HT-29 (cell line): ENCODE data around the gene CHPF. TPM values are rescaled to one million over a fixed set of nuclear protein-coding genes. Genes with fewer than 3 reads are reported as not detected.
A peak's percentile ranks its signal among the peaks of the same experiment; 100 is the strongest.

Experiments used
- DNase-seq: peaks from one replicate; pipeline ENCODE4 v3.0.0-alpha.2; 2015; ENCODE audit warnings: low spot score
- total RNA-seq: library from RNA; depleted of rRNA; stranded (reverse); fragments of >200 nt; shearing (Covaris generic); gene quantifications from 2 replicates; pipeline ENCODE4 v1.2.3, GENCODE V29; 2014

Gene CHPF
- total RNA-seq, 1 experiment from 2014 or later, result 75.4 TPM

DNA sequence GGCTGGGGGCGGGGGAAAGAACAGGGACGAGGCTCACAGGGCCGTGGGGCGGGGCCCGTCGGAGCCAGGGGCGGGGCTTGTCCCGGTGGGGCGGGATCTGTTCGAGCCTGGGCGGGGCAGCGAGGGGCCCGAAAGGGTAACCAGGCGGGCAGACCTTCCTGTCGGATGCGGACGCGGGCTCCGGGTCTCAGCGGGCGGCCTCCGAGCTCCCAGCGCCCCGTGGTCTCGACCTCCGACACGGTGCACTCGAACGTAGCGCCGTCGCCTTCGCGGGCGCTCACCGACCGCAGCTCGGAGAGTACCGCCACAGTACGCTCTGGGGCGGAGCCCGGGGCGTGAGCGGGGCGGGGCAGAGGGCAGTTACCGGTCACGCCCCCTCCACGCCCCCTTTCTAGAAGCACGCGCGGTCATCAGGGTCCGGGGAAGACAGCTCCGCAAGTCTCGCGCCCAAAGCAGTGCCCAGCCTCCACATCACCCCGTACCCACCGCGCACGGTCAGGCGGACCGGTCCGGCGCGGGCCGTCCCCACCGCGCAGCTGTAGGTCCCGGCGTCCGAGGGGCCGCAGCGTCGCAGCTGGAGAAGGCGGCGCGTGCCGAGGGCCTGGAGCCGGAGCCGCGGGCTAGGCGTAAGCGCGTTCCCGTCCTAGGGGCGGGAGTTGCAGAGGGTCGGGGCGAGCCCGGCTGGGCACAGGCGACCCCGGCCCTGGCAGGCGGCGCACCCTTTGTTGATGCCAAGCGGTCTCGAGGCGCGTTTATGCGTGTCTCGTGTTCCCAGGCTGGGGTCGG, 9.0 kb upstream of the CHPF start:
- no peak for DNase-seq

DNA sequence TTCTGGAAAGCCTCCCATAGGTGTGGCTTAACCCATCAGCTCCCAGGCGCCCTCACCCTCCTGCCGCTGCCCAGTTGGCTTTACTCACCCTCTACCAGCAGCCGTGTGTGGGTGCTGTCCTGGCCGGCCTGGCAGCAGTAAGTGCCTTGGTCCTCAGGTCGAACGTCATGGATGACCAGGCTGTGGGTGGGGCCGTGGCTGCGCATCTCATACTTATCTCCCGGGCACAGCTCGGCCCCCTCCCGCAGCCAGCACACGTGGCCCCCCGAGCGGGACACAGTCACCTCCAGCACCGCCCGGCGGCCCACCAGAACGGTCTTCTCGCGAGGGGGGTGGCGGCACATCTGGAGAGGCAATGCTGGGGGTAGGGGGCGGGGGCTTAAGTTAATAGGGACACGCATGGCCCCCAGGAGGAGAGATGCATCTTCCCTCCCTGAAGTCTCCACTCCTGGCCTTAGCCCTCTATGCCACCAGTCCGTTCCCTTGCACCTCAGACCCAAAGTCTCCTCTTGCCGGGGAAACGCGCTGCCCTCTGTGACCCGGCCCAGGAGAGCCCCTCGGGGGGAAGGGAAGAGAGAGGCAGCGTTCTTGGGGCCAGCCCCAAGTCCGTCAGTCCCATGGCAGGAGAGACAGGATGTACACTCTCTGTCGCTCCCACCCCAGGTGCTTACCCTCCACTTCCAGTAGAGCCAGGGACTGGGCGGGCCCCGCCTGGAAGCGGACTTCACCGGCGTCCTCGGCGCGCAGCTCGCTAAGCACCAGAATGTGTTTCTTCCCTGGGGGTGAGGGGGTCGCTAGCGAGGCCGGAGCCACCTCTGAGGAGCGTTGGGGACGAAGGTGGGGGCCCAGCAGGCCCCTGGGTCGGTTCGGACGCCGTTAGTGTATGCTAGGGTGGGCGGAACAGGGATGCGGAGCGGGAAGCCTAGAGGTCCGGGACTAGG, 8.1 kb upstream of the CHPF start:
- DNase-seq, result no peak

DNA sequence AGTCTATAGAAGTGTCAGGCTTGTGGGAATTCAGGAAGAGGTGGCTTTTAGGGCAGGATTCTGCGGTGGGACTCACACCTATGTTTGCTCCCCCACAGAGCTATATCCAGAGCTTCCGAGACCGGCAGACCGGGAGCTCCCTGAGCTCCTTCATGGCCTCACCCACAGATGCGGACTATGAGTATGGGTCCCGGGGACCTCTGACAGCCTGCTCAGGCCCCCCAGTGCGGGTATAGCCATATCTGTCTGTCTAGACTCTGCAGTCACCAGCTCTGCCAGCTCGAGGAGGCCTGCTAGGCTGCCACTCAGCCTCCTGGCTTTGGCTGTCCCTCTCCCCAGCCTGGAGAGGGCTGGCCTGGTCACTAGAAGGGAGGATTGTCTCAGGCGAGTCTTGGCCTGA, 6.0 kb upstream of the CHPF start:
- no peak for DNase-seq

DNA sequence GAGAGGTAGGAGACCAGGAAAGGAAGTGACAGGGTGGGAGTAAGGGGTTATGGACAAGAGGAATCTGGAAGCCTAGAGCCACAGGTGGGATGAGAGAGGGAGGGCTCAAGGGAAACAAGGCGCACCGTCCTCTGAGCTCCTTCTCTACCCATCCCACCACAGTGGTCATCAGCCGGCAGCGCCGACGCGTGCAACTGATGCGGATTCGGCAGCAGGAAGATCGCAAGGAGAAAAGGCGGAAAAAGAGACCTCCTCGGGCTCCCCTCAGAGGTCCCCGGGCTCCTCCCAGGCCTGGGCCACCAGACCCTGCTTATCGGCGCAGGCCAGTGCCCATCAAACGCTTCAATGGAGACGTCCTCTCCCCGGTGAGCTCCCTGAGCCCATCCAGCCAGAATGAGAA, 5.4 kb upstream of the CHPF start:
- DNase-seq, result no peak

DNA sequence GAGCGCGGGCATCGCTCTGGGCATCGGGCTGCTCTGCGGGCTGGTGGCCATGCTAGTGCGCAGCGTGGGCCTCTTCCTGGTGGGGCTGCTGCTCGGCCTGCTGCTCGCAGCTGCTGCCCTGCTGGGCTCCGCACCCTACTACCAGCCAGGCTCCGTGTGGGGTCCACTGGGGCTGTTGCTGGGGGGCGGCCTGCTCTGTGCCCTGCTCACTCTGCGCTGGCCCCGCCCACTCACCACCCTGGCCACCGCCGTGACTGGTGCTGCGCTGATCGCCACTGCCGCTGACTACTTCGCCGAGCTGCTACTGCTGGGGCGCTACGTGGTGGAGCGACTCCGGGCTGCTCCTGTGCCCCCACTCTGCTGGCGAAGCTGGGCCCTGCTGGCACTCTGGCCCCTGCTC, 4.0 kb upstream of the CHPF start:
- no peak for DNase-seq

DNA sequence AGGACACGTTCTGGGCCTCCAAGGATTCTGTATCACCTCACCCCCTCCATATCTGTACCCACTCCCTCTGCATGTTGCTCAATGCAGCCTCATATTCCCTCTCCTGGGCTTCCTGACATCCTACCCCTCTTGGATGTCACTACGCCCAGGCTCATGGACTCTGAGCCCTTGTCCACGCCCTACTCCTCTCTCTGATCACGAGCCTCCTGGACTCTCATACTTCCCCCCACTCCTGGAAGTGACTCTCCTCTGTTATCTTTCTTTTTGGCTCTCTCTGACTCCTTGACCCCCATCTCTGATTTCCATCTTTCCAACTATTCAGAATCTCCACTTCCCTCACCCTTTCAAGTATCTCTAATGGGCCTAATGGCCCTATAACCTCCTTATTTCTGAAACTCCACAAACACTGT, 2.3 kb upstream of the CHPF start:
- DNase-seq, result no peak

DNA sequence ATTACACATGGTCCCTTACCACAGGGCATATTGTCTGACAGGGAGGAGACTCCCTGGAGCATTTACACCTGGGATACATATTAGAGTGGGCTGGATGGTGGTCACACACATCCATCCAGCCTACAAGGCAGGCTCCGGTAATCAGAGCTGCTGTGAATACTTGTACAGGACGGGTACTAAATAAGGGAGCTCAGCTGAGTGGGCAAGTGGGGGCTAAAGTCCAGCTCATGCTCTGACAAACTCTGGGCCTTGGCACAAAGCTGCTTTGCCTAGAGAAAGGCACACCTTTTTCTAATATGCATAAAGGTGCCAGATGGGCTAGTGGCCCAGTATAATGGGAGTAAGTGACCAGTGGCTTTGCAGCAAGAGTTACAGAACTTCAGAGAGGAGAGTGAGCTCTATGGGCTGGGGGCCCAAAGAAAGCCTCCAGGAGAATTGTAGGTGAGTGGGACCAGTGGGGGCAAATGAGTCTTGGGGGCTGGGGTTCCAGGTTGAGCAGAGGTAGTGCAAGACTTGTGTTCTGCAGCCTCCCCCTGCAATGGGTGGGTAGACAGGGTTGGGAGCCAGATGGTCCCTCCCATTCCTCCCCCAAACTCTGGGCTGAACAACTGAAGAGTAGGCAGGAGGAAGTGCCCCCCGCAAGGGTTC, 1.8 kb upstream of the CHPF start:
- DNase-seq, result no peak

DNA sequence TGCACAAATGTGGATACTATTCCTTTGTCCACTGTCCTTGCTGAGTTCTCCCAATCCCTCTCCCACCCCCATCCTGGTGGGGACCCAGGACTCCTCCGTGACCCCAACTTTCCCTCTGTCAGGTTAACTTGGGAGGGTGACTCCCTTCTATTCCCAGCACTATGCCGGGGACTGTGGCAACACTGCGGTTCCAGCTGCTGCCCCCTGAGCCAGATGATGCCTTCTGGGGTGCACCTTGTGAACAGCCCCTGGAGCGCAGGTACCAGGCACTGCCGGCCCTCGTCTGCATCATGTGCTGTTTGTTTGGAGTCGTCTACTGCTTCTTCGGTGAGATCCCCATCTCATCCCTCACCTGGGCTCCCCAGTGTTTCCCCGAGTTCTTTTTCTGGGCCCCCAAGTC, 958 bp upstream of the CHPF start:
- no peak for DNase-seq

DNA sequence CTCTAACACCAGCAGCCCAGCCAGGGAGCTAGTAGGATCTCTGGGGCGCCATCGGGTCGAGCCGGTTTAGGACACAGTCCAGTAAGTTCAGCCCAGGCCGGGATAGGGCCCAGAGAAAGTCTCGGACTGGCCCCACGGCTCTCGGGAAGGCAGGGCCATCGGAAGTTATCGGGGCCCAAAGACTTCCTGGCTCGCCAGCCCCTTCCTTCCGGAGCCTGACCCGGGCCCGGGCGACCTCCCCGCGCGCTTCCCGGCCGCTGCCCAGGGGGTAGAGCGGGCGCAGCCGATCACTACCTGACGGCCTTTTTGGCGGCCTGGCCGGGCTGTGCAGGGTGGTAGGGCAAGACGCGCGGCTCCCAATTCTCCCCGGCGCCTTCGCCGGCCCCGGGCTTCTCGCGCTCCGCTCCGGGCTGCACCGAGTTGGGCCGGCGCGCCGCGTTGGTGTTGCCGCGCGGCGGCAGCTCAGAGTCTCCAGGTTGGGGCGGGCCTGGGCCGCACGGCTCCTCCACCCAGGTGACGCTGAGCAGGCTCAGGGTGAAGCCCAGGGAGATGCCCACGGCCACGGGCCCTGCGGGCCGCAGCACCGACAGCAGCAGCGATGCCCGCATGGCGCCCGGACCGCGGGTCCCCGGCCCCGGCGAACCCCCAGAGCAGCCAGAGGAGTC, 546 bp downstream of the CHPF start:
- peak; percentile 48 for DNase-seq

DNA sequence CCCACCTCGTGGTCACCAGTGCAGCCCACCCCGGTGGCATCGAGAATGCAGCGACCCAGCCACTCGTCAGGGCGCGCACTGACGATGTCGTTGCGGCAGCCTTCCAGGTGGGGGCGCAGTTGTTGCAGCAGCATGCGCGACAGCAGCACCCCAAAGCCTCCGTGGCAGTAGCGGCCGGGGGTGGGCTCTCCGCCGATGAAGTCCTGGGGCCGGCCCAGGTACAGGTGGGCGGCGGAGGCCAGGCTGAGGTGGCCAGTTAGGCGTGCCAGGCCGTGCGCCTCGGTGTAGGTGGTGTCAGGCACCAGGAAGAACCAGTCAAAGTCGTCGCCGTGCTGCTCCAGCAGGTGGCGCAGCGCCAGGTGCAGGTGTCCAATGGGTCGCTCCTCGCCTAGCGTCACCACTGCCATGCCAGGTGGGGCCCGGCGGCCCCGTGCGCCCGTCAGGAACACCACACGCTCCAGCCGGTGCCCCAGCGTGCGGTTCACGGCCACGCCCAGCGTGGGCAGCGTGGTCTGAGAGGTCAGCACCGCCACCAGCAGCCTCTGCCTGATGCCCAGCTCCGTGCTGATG, 1.9 kb downstream of the CHPF start:
- DNase-seq, result peak; percentile 96

DNA sequence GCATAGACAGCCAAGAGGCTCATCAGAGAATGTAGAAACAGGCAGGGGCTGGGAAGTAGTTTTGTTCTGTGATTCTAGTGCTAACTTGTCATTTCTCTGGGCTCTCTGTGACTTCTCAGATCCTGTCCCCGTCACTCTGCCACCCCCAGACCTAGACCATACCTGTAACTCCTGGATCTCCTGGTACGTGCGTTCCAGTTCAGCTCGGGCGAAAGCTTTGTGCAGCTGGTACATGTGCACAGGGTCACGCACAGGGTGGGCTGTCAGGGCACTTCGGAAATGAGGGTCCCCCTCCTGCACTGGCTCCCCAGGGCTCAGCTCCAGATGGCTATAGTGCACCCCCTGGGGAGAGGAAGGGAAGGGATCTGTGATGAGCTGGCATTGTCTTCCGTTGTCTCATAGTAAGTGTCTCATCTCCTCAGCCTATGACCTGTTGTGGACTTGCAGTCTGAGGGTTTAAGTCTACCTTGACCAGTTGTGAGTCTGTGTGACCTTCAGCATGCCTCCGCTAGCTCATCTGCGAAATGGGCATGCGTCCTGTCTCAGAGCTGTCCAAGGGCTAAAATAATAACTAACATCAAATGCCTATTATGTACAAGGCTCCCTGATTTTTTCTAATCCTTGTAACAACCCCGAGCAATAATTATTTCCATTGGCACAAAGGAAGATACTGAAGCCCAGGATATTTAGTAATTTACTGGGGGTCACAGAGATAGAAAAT, 2.7 kb downstream of the CHPF start:
- DNase-seq, result no peak

DNA sequence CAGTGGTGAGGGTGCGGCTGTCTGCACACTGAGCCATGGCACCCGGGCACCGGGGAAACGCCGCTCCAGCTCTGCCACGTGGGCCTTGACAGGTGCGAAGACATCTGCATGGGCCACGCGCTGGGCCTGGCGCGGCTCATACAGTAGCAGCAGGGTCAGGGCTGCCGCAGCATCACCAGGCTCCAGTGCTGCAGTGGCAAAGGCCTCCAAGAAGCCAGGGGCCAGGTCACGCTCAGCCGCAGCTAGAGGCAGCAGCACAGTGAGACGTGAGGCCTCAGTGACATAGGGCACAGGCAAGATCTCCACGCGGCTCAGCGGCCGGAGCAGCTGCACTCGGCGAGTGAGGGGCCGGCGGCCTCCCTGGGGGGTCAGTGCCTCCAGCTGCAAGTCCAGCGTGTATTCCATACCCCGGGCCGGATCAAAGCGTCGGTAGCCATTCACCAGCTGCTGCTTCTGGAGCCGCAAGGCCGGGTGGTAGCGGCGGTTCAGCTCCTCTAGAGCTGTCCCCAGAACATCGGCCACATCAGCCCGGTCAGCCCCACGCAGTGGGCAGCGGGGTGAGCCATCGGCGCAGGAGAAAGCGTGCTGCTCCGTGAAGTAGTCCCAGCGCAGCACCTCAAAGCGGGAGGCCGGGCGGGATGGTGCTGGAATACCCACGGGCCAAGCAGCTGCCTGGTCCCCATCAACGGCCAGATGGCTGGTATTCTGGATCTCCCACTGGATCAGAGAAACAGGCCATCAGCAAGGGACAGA, 3.5 kb downstream of the CHPF start:
- no peak for DNase-seq

DNA sequence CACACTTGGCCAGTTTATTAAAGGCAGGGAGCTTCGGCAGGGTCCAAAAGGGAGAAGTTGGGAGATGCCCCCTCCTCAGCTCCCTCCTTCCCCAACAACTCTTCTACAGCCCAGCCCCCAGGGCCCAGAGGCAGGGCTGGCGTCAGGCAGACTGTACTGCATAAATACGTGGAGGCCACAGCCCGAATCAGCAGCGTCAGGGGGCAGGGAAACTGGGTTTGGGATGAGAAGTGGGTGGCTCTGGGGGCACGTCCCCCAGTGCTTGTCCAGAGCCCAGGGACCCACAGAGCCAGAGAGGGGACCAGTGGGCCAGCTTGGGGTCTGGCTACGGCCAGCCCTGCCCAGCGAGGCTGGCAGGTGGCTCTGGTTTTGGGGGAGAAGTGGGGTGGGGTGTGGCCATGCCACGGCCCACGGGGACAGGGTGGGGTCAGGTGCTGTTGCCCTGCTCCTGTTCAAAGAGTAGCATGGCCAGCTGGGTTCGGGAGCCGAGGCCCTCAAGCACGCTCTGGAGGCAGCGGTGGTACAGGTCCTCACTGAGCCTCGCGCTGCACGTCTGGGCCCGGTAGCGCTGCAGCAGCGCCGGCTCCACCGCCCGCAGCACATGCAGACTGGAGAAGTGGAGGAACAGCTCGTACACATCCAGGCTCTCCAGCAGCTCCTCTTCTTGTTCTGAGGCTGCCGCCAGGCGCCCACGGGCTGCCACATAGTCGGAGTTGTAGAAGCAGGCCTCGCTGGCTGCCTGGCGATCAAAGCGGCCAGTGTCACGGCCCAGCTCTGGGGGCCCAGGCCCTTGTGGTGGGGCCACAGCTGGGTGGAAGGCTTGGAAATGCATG, 4.4 kb downstream of the CHPF start:
- no peak for DNase-seq

DNA sequence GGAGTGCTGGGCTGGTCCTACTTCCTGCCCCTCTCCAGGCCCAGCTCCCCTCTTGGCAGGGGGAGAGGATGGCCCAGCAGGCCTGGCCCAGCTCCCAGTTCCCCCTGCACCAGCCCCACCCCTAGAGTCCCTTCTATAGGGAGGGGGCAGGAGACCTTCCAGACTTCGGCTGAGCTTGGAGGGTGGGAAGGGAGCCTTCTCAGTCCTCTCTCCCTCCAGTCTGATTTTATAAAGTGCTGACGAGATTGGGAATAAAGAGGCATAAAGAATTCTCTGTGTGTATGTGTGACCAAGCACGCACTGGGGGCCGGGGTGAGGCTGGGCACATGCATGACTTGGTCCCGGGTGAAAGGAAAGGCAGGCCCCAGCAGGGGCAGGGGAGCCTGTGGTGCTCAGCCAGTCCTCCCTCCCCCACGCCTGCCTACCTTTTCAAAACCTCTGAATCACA, 5.1 kb downstream of the CHPF start:
- no peak for DNase-seq

DNA sequence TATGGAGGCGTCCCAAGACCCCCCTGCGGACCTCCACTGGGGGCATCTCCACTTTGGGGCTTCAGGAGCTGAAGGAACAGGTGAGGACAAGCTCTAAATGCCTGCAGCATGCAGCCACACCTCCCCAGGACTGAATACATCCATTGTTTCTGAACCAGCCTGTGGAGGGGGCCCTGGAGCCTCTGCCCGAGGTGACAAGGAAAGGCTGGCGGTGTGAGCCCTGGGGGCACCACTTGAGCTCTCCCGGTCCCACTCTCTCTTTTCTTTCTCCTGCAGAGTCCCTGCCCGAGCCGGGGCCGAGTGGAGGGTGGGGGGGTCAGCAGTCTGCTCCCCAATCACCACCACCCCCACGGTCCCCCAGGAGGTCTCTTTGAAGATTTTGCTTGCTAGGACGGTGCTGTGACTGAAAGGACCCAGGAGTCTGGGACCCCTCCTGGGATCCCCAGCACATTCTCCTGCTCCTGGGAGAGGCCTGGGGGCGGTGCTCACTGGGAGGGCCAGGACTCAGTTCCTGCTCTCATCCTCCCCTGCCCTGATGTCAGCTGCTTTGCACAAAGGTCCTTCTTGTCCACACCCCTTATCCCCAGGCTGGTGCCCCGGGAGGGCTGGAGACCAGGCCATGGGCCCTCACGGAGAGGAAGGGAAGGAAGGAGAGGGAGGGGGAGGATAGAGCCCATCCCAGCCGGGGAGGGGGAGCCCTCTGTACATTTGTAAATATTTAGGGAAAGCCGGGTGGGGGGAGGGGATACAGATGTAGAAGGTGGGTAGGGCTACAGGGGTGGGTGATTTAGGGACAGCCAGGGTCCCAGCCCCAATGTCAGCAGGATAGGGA, 5.7 kb downstream of the CHPF start:
- no peak for DNase-seq

DNA sequence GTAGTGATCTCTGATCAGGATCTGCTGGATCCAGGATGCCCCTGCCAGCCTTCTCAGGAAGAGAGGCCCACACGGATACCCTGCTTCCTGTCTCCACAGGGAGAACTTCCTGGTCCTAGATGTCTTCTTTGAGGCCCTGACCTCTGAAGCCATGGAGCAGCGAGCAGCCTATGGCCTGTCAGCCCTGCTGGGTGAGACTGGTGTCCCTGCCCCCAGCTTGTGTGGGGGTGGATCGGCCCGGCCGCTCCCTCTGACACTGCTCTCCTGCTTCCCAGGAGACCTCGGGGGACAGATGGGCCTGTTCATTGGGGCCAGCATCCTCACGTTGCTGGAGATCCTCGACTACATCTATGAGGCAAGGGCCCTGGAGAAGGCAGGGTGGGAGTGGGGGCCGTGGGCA, 6.6 kb downstream of the CHPF start:
- DNase-seq, result no peak

DNA sequence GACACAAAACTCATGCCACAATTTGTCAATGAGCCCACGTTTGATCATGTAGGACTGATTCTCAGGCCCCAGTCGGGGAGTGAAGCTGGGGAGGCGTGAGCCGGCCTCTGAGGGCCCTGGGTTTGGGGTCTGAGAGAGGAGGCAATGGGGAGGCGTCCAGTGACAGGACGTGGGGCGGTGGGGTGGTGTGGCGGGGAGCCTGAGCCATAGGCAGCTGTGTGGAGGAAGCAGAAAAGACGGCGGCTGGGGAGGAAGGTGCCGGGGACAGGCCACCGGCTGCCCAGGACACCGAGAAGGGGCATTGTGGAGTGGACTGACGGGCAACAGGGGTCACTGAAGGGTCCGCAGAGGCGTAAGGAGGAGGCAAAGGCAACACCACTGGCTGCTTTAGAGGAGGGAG, 7.2 kb downstream of the CHPF start:
- DNase-seq, result no peak
